OCI-LY1 (cell line): ENCODE data around the gene CALHM4.
"Not testable (repeated sequence)": the region's sequence is repeated elsewhere in the genome, so short reads cannot be mapped to it uniquely, and the experiment has no call there.

Source experiments
- H2AFZ ChIP-seq: fragments of 200-600 bp; sonication (generic), shearing (Covaris generic); 2 replicates; pipeline ENCODE4 v1.6.0; 2014; ENCODE audit warnings: antibody characterized with exemption, mild to moderate bottlenecking, low read length
- H3F3A ChIP-seq: fragments of 200-600 bp; sonication (generic), shearing (Covaris generic); 2 replicates; pipeline ENCODE4 v1.6.0; 2014; ENCODE audit warnings: mild to moderate bottlenecking, antibody characterized with exemption, low read length, moderate library complexity; ENCODE audit not compliant: insufficient read depth
- H3K27ac ChIP-seq: fragments of 200-600 bp; sonication (generic); 2 replicates; pipeline ENCODE4 v1.5.1; 2014; ENCODE audit warnings: low read length, mixed run types, mild to moderate bottlenecking, low read depth; ENCODE audit not compliant: poor library complexity, severe bottlenecking
- H3K27me3 ChIP-seq: fragments of 200-600 bp; sonication (generic); 2 replicates; pipeline ENCODE4 v1.6.0; 2014; ENCODE audit warnings: antibody characterized with exemption, mild to moderate bottlenecking, low read length, moderate library complexity; ENCODE audit not compliant: insufficient read depth
- H3K36me3 ChIP-seq: fragments of 200-600 bp; sonication (generic); 2 replicates; pipeline ENCODE4 v1.6.1; 2014; ENCODE audit warnings: mild to moderate bottlenecking, antibody characterized with exemption, low read length, moderate library complexity, mixed read lengths; ENCODE audit not compliant: insufficient read depth
- H3K4me1 ChIP-seq: fragments of 200-600 bp; sonication (generic); 2 replicates; pipeline ENCODE4 v1.5.1; 2014; ENCODE audit warnings: mild to moderate bottlenecking, low read length, moderate library complexity; ENCODE audit not compliant: insufficient read depth, severe bottlenecking
- H3K4me2 ChIP-seq: fragments of 200-600 bp; sonication (generic), shearing (Covaris generic); 2 replicates; pipeline ENCODE4 v1.6.1; 2014; ENCODE audit warnings: low read length
- H3K4me3 ChIP-seq: fragments of 200-600 bp; sonication (generic); 2 replicates; pipeline ENCODE4 v1.5.1; 2014; ENCODE audit warnings: low read length, low read depth, mild to moderate bottlenecking, mixed read lengths; ENCODE audit not compliant: poor library complexity, severe bottlenecking
- H3K79me2 ChIP-seq: fragments of 200-600 bp; shearing (Covaris generic); 2 replicates; pipeline ENCODE4 v1.6.1; 2016; ENCODE audit warnings: mixed run types, low read length, mixed read lengths; ENCODE audit not compliant: insufficient read depth
- H3K9ac ChIP-seq: fragments of 200-600 bp; sonication (generic), shearing (Covaris generic); 2 replicates; pipeline ENCODE4 v1.6.1; 2014; ENCODE audit warnings: mild to moderate bottlenecking, low read length, mixed read lengths
- H3K9me2 ChIP-seq: fragments of 200-600 bp; sonication (generic), shearing (Covaris generic); 2 replicates; pipeline ENCODE4 v1.6.1; 2014; ENCODE audit warnings: low read depth, mild to moderate bottlenecking, low read length, mixed read lengths
- H3K9me3 ChIP-seq: fragments of 200-600 bp; shearing (Covaris generic); 2 replicates; pipeline ENCODE4 v1.6.1; 2014; ENCODE audit warnings: low read length, mixed read lengths
- H4K20me1 ChIP-seq: fragments of 200-600 bp; sonication (generic), shearing (Covaris generic); 2 replicates; pipeline ENCODE4 v1.6.0; 2016; ENCODE audit warnings: mild to moderate bottlenecking, low read length; ENCODE audit not compliant: insufficient read depth
- EZH2 ChIP-seq: fragments of 200-600 bp; sonication (generic), shearing (Covaris generic); IDR thresholded peaks from 2 replicates; pipeline ENCODE4 v1.8.0; 2017; ENCODE audit warnings: borderline replicate concordance, mixed run types, mild to moderate bottlenecking, antibody characterized with exemption, low read length, moderate library complexity, mixed read lengths
- TF ChIP-seq, protein P1 (sequence below): fragments of 200-600 bp; sonication (generic), shearing (Covaris generic); IDR thresholded peaks from 2 replicates; pipeline ENCODE4 v1.5.1; 2017; ENCODE audit warnings: mild to moderate bottlenecking, antibody characterized with exemption, low read length, moderate library complexity, mixed read lengths

The CALHM4 gene

DNA sequence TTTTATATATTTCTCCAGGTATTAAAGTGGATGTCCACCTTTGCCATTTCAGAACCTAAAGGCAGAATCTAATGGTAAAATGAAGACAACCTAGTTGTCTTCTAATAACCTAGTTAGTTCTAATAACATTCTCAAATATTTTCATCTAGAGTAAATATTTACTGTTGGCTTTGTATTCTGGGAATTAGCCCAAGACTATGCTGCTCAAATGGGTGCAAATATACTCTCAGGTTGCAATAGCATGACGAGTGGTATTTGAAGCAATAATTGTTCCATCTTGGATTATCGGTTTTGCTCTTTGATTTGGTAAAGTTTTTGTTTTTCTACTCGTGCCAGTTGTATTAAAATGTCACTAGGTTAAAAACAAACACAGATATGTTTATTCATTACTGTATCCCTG, 41.7 kb downstream of the CALHM4 start:
- TF ChIP-seq, protein P1, sequence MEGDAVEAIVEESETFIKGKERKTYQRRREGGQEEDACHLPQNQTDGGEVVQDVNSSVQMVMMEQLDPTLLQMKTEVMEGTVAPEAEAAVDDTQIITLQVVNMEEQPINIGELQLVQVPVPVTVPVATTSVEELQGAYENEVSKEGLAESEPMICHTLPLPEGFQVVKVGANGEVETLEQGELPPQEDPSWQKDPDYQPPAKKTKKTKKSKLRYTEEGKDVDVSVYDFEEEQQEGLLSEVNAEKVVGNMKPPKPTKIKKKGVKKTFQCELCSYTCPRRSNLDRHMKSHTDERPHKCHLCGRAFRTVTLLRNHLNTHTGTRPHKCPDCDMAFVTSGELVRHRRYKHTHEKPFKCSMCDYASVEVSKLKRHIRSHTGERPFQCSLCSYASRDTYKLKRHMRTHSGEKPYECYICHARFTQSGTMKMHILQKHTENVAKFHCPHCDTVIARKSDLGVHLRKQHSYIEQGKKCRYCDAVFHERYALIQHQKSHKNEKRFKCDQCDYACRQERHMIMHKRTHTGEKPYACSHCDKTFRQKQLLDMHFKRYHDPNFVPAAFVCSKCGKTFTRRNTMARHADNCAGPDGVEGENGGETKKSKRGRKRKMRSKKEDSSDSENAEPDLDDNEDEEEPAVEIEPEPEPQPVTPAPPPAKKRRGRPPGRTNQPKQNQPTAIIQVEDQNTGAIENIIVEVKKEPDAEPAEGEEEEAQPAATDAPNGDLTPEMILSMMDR, result no peak
- no peak for TF ChIP-seq EZH2
- Histone ChIP-seq H2AFZ (no peak overlapping the region), H3K27ac (no peak overlapping the region), H3K4me1 (no peaks in the 10 kb centered on the region), H4K20me1 (no peaks in the 10 kb centered on the region), H3K4me2 (no peak overlapping the region), H3K9ac (no peak overlapping the region), H3K9me3 (no peaks in the 10 kb centered on the region), H3K4me3 (no peak overlapping the region), H3K79me2 (no peaks in the 10 kb centered on the region), H3K36me3 (peaks cover 39% of the 10 kb centered on the region), H3F3A (no peaks in the 10 kb centered on the region), H3K27me3 (no peaks in the 10 kb centered on the region), H3K9me2 (no peaks in the 10 kb centered on the region)

DNA sequence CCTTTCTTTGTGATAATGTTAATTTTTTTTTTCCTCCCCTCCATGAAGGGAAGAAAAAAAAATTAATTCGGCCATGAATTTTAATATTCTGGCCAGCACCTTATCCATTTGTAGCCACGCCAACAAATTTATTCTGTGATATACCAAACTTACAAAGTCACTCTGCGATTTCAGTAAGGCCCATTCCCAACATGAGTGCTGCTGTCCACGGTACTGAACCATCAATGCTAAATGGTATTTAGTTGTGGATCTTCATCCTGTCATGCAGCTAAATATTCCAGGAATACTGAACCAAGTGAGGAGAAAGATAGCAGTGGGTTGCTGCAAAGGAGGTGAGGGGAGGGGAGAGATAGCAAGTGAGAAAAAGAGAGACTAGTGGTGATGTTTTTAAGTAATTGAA, 43.3 kb downstream of the CALHM4 start:
- H3K27me3 ChIP-seq, result no peaks in the 10 kb centered on the region
- H3K4me2 ChIP-seq, result no peak overlapping the region
- peaks cover 24% of the 10 kb centered on the region for H3K36me3 ChIP-seq
- H3K9me3 ChIP-seq, result no peaks in the 10 kb centered on the region
- no peak overlapping the region for H3K4me3 ChIP-seq
- no peaks in the 10 kb centered on the region for H3K9me2 ChIP-seq
- no peak overlapping the region for H3K27ac ChIP-seq
- no peaks in the 10 kb centered on the region for H3K79me2 ChIP-seq
- no peaks in the 10 kb centered on the region for H4K20me1 ChIP-seq
- H3K4me1 ChIP-seq, result no peaks in the 10 kb centered on the region
- H2AFZ ChIP-seq, result no peak overlapping the region
- H3F3A ChIP-seq, result no peaks in the 10 kb centered on the region
- H3K9ac ChIP-seq, result no peak overlapping the region
- TF ChIP-seq EZH2, result no peak
- TF ChIP-seq, protein P1, result no peak

DNA sequence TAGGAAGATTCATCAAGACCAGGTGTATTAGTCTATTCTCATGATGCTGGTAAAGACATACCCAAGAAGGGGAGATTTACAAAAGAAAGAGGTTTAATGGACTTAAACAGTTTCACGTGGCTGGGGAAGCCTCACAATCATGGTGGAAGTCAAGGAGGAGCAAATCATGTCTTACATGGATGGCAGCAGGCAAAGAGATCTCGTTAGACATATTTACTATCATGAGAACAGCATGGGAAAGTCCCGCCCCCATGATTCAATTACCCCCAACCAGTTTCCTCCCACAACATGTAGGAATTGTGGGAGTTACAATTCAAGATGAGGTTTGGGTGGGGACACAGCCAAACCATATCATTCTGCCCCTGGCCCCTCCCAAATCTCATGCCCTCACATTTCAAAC, 50.4 kb downstream of the CALHM4 start:
- H3K9me3 ChIP-seq, H2AFZ ChIP-seq, H3K9me2 ChIP-seq, H3K36me3 ChIP-seq, H4K20me1 ChIP-seq, H3K27me3 ChIP-seq, H3F3A ChIP-seq, H3K79me2 ChIP-seq, H3K4me3 ChIP-seq, H3K4me2 ChIP-seq, H3K27ac ChIP-seq, H3K9ac ChIP-seq, H3K4me1 ChIP-seq: not testable (repeated sequence)

DNA sequence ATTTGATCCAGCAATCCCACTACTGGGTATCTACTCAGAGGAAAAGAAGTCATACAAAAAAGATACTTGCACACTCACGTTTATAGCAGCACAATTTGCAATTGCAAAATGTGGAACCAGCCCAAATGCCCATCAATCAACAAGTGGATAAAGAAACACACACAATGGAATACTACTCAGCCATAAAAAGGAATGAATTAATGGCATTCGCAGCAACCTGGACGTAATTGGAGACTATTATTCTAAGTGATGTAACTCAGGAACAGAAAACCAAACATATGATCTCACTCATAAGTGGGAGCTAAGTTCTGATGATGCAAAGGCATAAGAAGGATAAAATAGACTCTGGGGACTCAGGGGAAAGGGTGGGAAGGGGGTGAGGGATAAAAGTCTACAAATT, 51.3 kb downstream of the CALHM4 start:
- not testable (repeated sequence) for H3K79me2 ChIP-seq, H3K36me3 ChIP-seq, H3K27ac ChIP-seq, H4K20me1 ChIP-seq, H3K4me3 ChIP-seq, H3K27me3 ChIP-seq, H3K4me1 ChIP-seq, H3F3A ChIP-seq, H3K9ac ChIP-seq, H2AFZ ChIP-seq, H3K9me2 ChIP-seq, H3K4me2 ChIP-seq, H3K9me3 ChIP-seq
